ENCODE data around the gene COA8.

Gene COA8

DNA sequence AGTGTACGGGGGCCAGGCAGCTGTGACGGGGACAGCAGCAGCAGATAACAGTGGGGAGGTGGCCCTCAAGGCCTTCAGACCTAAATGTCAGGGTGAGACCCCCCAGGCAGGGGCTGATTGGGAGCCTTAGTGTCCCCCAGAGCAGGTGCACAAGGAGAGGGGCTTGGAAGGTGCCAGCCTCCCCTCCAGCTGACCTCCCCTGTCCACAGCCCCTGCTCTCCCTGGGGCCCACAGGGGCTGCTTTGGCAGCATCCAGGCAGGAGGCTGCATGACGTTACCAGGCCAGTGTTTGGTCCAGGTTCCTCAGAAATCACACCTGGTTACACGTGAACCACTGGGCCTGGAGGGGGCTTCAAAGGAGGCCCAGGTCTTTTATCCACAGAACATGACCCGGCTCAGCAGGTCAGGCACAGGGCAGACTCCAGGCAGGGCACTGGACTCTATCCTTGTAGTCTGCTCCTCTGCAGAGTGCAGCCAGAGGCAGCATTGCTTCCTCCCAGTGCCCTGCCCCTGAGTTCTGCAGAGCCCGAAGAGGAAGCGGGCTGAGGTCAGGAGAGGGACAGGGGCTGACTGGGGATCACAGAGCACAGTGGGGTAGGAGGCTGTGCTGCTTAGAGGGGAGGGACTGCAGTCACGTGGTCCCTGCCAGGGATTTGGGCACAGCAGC, 36.4 kb upstream of the COA8 start:
- no peak for DNase-seq

DNA sequence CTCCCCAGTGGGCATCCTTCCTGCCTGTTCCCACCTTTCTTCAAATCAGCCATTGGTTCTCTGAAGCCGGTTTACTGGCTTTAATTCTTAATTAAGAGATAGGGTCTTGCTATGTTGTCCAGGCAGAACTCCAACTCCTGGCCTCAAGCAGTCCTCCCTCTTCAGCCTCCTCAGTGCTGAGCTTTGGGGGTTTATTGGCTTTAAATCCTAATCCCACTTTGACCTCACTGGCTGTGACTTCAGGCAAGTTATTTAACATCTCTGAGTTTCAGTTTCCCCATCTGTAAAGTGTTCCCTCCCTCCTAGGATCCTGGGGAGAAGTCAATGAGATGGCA, 35.9 kb upstream of the COA8 start:
- no peak for DNase-seq

DNA sequence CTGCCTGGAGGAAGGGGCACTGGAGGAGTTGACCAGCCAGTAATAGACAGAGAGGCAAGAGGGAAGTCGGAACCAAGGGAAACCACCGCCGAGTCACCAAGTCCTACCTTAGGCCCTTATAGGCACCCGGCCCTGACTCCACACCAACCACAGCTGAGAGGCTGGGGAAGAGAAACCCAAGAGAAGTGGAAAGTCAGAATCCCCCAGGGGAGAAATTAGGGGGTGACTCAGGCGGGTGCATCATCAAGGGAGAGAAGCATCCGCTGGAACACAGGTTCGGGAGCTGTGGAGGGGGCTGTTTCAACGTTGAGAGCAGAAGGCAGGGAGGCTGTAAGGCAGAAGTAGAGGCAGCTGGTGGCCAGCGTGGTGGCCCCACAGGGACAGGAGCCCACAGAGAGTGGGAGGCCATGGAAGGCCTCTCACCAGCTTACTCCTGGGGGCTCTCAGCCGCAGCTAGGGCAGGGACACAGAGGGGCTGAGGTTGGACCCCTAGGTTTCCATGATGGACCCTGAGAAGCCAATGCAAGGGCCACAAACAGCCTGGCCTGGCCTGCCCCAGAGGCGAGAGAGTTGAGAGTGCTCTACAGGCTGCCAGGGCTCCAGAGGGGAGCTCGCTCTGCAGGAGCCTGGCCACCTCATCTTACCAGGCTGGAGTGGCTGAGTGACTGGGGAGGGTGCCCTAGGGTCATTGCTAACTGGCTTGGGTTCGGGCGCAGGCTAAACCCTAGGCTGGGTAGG, 35.2 kb upstream of the COA8 start:
- DNase-seq, result no peak

DNA sequence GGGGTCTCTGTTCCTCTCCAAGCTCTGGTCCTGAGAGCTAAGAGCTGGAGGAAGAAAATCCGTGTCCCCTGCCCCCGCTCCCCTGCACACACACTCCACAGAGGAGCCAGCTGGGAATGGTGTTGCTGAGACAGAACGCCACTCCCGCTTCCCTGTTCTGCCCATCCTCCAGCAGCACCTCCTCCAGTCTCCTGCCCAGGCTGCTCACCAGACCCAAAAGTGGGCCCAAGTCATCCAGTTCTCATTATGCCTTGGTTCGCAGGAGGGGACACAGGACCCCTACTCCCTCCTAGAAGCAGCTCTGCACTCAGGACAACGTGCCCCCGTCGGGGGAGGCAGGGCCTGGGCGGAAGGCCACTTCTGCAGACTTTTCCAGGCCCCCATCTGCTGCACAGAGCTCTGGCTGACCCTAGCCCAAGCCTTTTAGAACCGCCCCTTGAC, 34.6 kb upstream of the COA8 start:
- DNase-seq, result no peak

DNA sequence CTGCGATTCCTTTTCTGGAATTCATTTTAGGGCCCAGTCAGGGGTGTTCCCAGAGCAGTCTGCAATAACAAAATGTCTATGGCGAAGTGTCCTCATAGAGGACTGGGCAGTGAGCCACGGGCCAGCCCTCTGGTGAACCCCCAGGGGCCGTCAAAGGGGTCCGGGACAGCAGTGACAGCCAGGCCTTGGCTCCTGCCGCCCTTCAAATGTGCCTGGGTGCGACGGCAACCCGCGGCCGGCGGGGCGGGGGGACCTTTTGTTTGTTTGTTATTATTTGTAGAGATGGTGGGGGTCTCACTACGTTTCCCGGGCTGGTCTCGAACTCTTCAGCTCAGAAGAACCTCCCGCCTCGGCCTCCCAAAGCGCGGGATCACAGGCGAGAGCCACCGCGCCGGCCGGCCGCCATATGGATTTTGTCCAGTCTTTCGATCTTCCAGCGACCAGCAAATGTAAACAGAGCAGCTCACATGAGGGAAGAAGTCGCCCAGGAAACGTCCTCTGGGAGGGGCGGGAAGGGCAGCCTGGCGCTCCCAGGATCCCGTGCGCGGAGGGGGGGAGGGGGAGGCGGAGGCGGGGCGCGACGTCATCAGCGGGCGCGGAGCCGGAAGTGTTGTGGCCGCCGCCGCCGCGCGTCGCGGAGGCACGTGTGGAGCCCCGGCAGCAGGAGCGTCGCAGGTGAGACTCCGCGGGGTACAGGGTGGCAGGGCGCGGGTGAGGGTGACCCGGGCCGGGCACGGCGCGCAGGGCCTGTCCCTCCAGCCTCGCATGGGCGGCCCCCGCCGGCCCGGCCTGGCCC, 34.0 kb upstream of the COA8 start, which contains the start of gene TRMT61A:
Gene TRMT61A, plus strand, starts transcription at position 610 of the 796 bp plus-strand sequence. CDS start 783 bp downstream, outside the sequence.
- peak; percentile 92 for DNase-seq

DNA sequence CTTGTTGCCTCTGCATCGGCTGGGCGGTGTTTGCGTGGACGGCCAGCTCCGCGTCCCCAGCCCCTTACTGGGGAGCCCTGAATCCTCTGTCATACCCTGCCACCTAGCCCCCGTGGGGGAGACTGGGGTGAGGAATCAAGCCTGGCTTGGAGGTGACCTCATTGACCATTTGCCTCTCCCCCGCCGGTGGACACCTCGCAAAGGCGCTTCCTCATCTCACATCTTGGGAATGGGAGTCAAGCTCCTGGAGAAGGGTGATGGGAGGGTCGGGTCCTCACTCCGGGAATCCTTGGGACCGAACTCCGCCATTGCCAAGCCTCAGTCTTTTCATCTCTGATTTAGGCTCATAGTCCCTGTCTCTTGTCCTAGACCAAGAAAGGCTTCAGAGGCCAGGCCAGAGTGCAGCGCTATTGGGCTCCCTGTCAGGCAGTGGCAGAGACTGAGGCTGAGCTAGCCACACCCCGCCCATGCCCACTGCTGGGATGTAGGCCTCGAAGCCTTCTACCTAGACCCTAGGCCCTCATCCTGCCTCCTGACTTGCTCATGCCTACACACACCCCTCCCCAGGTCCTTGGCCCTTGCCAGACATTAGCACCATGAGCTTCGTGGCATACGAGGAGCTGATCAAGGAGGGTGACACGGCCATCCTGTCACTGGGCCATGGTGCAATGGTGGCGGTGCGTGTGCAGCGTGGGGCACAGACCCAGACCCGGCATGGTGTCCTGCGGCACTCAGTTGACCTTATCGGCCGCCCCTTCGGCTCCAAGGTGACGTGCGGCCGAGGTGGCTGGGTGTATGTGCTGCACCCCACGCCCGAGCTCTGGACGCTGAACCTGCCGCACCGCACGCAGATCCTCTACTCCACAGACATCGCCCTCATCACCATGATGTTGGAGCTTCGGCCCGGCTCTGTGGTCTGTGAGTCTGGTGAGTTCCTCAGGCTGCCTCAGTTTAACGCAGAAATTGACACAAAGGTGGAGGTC, 33.1 kb upstream of the COA8 start:
- DNase-seq, result no peak

DNA sequence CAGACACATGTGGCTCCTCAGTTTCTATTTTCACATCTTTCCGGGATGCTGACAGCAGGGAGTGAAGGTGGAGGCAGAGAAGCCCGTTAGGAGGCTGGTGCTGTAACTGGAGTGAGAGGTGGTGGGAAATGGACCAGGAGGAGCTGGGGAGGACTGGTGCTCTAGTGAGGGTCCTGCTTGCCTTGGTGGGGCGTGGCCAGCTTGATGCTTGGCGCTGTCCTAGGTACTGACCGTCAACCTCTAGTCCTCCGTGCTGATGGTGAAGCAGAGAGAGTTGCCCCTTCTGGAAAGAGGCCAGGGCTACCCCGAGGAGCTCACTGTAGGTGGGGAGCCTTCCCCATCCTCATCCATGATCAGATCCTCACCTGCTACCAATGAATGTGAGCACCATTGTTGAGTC, 32.4 kb upstream of the COA8 start:
- no peak for DNase-seq

DNA sequence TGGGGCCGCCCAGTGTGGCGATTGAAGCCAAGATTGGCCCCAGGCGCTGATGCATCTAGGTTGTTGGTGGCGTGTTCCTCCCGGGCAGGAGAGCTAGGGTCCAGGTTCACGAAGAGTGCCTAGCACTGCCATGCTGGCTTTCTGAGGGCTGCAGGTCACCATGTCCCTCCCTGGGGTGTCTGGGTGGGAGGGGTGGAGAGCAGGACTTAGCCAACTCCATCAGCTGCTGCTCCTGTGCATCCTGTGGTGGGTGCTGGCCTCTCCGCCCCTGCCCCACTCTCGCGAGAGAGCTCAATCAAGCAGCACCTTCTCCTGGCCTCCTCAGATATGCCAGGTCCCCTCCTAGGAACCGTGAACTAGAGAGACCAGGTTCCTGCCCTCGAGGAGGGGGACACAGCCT, 31.9 kb upstream of the COA8 start:
- DNase-seq, result no peak

DNA sequence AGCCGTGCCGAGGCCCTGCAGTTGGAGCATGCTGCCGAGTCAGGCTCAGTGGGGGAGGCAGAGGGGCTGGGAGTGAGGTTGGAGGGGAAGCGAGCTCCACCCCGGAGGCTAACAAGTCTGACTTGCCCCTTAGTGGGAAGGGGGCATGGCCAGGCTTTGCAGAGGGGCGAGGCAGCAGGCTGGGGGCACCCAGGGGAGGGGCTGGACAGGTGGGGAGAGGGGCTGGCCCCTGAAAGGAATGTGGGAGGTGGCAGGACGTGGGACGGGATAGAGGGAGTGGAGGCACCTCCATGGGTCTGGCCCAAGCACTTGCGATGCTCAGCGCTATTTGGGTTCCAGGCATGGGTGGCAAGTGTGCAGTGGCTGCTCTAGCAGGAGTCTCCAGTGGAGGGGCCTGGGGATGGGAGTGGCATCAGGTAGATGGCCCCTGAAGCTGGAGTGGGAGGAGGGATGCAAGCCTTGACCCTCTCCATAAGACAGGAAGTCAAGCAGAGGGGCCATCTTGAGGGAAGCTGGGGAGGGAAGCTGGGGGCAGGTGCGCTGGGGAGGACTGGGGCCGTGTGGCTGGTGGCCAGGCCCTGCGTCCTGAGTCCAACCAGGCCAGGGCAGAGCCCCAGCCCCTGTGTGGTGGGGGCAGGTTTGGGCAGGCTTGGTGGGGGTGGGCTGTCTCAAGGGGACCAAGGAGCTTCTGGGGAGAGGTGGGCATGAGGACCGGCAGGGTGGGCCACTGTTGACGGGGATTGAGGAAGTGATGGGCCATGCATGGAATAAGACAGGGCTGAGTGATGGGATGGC, 31.1 kb upstream of the COA8 start:
- no peak for DNase-seq

DNA sequence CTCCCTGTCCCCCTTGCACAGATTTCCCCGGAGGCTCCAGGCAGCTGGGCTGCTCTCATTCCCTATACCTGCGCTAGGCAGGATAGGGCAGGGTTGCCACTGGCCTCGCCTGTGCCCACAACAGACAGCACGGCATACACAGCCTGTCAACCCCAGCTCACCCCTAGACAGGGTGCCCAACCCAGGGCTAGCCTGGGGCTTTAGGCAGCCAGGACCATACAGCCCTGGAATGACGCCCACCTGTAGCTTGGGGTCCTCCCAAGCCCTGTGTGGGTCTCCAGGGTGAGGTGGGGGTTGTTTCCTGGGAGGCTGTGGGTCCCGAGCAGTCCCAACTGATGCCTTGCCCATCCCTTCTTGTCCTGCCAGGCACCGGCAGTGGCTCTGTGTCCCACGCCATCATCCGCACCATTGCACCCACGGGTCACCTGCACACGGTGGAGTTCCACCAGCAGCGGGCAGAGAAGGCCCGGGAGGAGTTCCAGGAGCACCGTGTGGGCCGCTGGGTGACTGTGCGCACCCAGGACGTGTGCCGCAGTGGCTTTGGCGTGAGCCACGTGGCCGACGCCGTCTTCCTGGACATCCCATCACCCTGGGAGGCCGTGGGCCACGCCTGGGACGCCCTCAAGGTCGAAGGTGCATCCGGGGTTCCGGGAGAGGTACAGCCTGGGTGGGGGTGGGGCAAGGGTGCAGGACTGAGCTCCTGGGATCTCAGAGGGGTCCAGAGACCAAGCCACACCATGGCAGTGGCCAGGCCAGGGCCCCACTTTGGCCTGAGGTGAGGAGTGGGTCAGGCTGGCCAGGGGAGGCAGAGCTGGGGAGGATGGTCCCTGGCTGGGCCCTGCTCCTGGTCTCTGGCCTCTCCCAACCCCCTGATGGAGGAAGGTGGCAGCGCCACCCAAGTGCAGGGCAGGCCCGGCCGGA, 30.3 kb upstream of the COA8 start:
- no peak for DNase-seq

DNA sequence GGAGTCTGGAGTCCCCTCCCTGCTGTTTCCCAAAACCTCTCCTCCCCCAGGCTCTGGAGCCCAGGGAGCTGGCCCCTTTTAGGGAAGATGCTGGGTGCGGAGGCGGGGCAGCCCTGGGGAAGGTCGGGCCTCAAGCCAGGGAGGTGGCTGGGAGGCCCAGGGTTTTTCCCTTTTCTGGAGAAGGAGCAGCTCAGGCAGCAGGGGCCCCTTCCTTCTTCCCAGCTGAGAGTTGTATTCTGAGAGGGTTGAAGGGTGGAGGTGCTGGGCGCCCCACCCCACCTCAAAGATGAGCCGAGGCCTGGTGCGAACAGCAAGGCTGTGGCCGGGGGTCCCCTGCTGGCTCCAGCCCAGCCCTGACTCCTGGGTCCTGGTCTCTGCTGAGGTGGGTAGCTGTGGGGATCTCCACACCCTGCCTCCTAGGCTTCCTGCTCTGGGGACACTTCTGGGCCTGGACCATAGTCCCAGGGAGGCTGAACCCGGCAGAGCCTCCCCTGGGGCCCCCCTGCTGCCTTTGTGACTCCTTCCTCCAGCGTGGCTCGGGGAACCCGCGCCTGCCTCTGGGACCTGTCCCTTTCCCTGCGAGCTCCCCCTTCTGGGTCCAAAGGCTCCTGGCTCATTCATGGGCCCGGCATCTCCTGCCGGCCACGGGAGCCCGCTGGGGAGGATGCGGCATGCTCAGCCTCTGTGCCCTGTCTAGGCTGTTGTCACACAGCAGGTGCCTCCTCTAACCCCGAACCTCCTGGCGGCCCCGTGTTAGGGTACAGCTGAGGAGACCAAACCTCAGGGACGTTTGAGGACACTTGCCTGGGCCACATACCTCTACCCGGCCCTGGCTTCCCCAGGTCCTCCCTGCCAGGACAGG, 29.4 kb upstream of the COA8 start:
- no peak for DNase-seq

DNA sequence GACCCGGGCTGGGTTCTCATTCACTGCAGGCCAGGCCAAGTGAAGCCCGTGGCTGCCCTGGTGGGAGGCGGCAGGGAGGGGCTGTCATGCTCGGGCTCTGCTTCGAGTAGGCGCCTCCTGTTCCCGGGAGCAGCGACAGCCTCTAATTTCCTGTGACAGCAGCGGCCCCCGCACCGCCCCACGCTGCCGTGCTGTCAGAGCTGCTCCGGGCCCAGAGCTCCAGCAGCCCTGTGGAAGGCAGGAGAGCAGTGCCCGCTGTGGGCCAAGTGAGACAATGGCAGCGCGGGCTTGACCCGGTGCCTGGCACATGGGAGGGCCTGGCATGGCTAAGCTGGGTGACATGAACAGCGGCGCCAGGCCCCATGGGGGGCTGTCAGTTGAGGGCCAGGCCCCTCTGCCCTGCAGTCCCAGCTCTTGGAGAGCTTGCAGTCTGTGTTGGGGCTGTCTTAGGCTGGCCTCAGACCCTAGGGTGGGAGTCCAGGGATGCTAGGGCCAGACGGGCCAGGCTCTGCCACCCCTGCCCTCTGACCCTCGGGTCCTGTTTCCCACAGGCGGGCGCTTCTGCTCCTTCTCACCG, 28.7 kb upstream of the COA8 start:
- DNase-seq, result no peak

DNA sequence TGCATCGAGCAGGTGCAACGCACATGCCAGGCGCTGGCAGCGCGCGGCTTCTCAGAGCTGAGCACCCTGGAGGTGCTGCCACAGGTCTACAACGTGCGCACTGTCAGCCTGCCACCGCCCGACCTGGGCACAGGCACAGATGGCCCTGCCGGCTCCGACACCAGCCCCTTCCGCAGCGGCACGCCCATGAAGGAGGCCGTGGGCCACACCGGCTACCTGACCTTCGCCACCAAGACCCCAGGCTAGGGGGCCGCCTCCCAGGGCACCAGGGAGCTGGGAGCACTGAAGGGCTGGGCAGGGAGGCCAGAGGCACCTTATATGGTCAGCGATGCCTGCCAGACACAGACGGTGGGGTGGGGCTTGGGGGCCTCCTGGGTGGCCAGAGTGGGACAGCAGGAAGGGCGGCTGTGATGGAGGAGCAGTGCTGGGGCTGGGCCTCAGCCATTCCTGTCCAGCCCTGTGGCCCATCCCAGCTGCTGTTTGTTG, 28.1 kb upstream of the COA8 start:
- no peak for DNase-seq

DNA sequence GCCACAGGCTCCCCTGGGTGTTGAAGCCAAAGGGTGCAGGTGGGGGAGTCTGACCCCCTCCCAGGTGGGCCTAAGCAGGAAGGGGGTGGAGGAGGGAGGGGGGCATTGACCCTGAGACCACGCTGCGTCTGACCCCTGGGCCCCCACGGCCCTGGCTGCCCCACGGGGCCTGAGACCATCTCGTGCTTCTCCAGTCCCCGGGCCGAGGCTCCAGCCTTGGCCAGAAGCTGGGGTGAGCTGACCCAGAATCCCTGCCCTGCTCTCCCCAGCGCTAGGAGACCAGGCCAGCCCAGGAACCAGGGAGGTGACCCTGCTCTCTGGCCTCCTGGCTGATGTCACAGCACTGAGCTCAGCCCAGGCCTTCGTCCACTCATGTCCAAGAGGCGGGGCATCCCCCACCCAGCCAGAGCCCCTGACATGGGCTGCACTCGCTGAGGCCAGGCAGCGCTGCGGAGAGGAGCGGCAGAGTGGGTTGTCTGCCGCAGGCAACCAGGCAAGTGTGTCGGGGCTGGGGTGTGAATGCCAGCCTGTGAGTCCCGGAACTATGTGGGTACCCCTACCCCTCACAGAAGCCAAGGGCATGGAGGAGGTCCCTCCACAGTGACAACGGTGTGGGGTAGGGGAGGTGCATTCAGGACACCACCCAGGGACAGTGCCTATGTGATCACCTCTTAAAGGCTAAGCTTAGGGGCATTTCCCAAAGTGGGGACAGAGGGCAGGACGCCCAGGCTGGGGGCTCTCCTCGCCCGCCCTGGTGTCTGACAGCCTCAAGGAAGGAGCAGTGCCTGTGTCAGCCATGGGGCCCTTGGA, 27.5 kb upstream of the COA8 start:
- no peak for DNase-seq

DNA sequence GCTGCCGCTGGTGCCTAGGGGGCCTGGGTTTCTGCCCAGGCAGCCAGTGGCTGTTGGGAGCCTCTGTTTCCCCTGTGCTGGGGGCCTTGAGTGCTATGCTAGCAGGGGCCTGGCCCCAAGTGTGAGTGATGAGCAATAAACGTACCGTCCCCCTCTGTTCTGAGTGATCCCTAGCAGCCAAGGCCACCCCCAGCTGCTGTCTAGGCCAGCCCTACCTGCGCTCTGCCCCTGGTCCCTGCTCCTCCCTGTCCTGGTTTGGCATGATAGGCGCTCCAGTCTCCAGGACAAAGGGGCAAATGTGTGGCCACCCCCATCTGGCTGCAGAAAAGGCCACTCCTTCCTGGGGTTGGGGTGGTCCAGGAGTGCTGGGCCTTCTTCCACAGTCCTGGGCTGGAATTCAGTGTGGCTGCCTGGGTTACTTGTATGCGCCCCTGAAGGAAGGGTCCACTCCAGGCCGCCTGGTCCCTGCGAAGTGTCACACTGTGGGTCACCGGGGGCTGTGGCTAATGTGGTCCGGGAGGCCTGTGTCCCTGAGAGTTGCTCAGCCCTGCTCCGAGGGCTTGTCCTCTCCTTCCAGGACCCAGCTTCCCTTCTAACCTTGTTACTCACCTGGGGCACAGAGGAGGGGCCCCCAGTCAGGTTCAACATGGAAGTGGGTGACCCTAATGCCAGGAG, 26.7 kb upstream of the COA8 start:
- no peak for DNase-seq

DNA sequence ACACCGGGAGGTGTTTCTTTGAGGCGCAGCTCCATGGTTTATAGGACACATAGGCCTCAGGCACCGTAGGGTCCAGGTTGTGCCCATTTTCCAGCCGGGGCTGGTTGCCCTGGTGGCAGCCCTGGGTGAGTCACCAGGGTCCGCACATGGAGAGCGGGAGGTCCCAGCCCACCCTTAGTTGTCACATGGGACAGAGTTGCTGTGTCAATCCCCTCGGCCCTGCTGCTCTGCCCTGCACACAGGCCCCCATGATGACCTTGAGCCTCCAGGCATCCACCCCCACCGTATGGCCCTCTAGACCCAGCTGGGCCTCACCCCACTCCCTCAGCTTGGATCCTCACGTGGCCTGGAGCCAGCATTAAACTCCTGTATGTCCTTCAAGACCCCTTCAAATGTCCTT, 26.1 kb upstream of the COA8 start:
- DNase-seq, result no peak

DNA sequence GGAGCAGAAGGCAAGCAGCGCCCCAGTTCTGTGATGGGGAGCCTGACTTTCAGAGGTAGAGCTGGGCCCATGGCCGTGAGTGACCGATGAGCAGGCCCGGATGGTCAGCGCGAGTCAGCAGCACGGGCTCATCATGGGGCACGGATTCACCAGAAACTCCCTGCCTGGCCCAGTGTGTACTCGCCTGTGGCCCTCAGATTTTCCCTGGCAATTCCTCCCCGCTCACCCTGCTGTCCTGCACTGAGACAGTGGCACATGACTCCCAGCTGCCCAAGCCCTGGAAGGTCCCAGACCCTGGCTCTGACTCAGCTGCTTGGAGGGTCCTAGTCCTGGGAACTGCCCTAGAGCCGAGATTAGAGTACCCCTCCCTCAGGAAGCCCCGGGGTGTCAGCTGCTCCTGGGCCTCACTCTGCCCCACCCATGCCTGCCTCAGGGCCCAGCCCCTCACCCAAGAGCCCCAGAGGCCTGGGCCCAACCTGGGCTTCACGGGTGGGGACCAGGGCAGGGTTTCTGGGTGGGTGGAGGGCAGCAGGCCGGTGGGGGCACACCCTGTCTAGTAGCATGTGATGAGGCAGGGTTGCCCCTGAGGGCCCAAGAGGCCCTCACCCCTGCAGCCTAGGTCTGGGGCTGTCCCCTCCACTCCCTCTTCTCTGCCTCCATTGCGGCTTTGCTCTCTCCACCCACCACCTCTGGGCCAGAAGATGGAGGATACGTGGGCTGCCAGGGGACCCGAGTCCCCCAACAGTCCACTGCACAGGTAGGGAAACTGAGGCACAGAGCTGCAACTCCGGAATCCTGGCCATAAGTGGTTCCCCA, 25.4 kb upstream of the COA8 start:
- DNase-seq, result no peak
